A549 (cell line): ENCODE measurements around the gene AFDN. TPM values are rescaled to one million over a fixed set of nuclear protein-coding genes. Genes with fewer than 3 reads are reported as not detected.

ENCODE experiments used
- ATAC-seq, 2 experiments: fragments of 200-7000 bp in 1 of 2; fragments of >200 bp in 1 of 2; cut with Nextera tagmentation in 1 of 2; cut with Tn5 transposase in 1 of 2; 3 replicates each; pipeline versions ENCODE4 v1.8.0 to v1.9.1; 2018 to 2020; ENCODE audit warnings: mild to moderate bottlenecking in 1 of 2, moderate library complexity in 1 of 2
- CTCF ChIA-PET: fragments of 300-600 bp; sonication (Branson Sonifier 250); formaldehyde crosslinking; extraction: SDS; loops from one replicate; lab custom pipeline; 2021; ENCODE audit warnings: antibody characterized with exemption, inconsistent platforms; lab: Yijun Ruan, JAX
- POLR2A ChIA-PET: fragments of 350-600 bp; formaldehyde crosslinking; extraction: SDS; loops from one replicate; lab custom pipeline; 2021; ENCODE audit warnings: antibody characterized with exemption, inconsistent platforms; lab: Yijun Ruan, JAX
- DNase-seq, 2 experiments: peaks; one replicate each; pipeline versions ENCODE4 v3.0.0 to v3.0.0-alpha.2; 2011 to 2016; ENCODE audit warnings: low read depth in 1 of 2, low spot score in 1 of 2
- FAIRE-seq: peaks from 2 replicates; lab custom pipeline; 2011; peaks lifted over from hg19 to GRCh38; lab: Jason Lieb, UNC
- H3K27ac ChIP-seq, 2 experiments: fragments of >200 bp; sonication (Bioruptor Twin); formaldehyde crosslinking; 3 replicates each; pipeline ENCODE4 v1.5.1; 2016 to 2017
- H3K4me1 ChIP-seq: fragments of >200 bp; sonication (Bioruptor Twin); formaldehyde crosslinking; 3 replicates; pipeline ENCODE4 v1.6.1; 2016
- H3K4me2 ChIP-seq: fragments of >200 bp; sonication (Bioruptor Twin); formaldehyde crosslinking; 3 replicates; pipeline ENCODE4 v1.6.1; 2016
- H3K4me3 ChIP-seq: fragments of >200 bp; sonication (Bioruptor Twin); formaldehyde crosslinking; 3 replicates; pipeline ENCODE4 v1.5.1; 2016
- H3K9me3 ChIP-seq: fragments of >200 bp; sonication (Bioruptor Twin); formaldehyde crosslinking; 3 replicates; pipeline ENCODE4 v1.6.1; 2016
- BCL3 ChIP-seq: fragments of >200 bp; sonication (Bioruptor Twin); formaldehyde crosslinking; IDR thresholded peaks from 3 replicates; pipeline ENCODE4 v1.6.1; 2016
- CBX2 ChIP-seq: fragments of 200-600 bp; sonication (generic); IDR thresholded peaks from 2 replicates; pipeline ENCODE4 v1.6.1; 2016; ENCODE audit warnings: low read depth, mild to moderate bottlenecking, borderline replicate concordance
- CEBPB ChIP-seq, 2 experiments: fragments of >200 bp in 1 of 2; sonication (Bioruptor Twin) in 1 of 2; formaldehyde crosslinking in 1 of 2; IDR thresholded peaks; 2 replicates each; pipeline ENCODE4 v1.6.1; 2012 to 2016
- CHD2 ChIP-seq: fragments of 150-350 bp; IDR thresholded peaks from 2 replicates; pipeline ENCODE4 v1.6.1; 2014; ENCODE audit warnings: low read length; ENCODE audit not compliant: partially characterized antibody
- CHD4 ChIP-seq: fragments of 200-600 bp; sonication (generic); IDR thresholded peaks from 2 replicates; pipeline ENCODE4 v1.6.1; 2016; ENCODE audit warnings: antibody characterized with exemption, mild to moderate bottlenecking, borderline replicate concordance
- CTCF ChIP-seq: fragments of >200 bp; sonication (Bioruptor Twin); formaldehyde crosslinking; IDR thresholded peaks from 3 replicates; pipeline ENCODE4 v1.5.1; 2016
- EHF ChIP-seq: fragments of 250-450 bp; sonication (Bioruptor Pico); IDR thresholded peaks from 2 replicates; pipeline ENCODE4 v1.5.0; 2020; ENCODE audit warnings: mild to moderate bottlenecking
- FOSB ChIP-seq: fragments of 250-450 bp; sonication (Bioruptor Pico); IDR thresholded peaks from 2 replicates; pipeline ENCODE4 v1.5.0; 2020; ENCODE audit warnings: mild to moderate bottlenecking, moderate library complexity
- FOSL2 ChIP-seq, 2 experiments: fragments of 450-650 bp in 1 of 2; fragments of >200 bp in 1 of 2; sonication (Bioruptor Twin) in 1 of 2; formaldehyde crosslinking; IDR thresholded peaks; 2 replicates each; pipeline versions ENCODE4 v1.5.0 to v1.6.1; 2016 to 2020; ENCODE audit warnings: mild to moderate bottlenecking in 1 of 2, moderate library complexity in 1 of 2
- HEYL ChIP-seq: fragments of 250-450 bp; sonication (Bioruptor Pico); IDR thresholded peaks from 2 replicates; pipeline ENCODE4 v1.8.0; 2021; ENCODE audit warnings: mild to moderate bottlenecking, moderate library complexity
- HMGXB4 ChIP-seq: fragments of 250-450 bp; sonication (Bioruptor Pico); IDR thresholded peaks from 2 replicates; pipeline ENCODE4 v1.5.0; 2021; ENCODE audit warnings: mild to moderate bottlenecking, moderate library complexity, borderline replicate concordance
- HOXB13 ChIP-seq: fragments of 250-450 bp; sonication (Bioruptor Pico); IDR thresholded peaks from 2 replicates; pipeline ENCODE4 v1.5.0; 2020; ENCODE audit warnings: low read depth, mild to moderate bottlenecking, moderate library complexity
- KDM1A ChIP-seq: fragments of 200-600 bp; sonication (generic); IDR thresholded peaks from 2 replicates; pipeline ENCODE4 v1.6.1; 2016; ENCODE audit warnings: low read depth, mild to moderate bottlenecking
- KDM5A ChIP-seq: fragments of 200-600 bp; sonication (generic); IDR thresholded peaks from 2 replicates; pipeline ENCODE4 v1.6.1; 2016; ENCODE audit warnings: antibody characterized with exemption, mild to moderate bottlenecking
- MAX ChIP-seq: IDR thresholded peaks from 2 replicates; pipeline ENCODE4 v1.6.1; 2012
- MAZ ChIP-seq: fragments of 150-350 bp; IDR thresholded peaks from 2 replicates; pipeline ENCODE4 v1.6.1; 2014; ENCODE audit warnings: antibody characterized with exemption, low read depth, low read length, borderline replicate concordance
- MYC ChIP-seq: IDR thresholded peaks from 2 replicates; pipeline ENCODE4 v1.6.1; 2012; ENCODE audit warnings: mild to moderate bottlenecking, inconsistent platforms, low read length, improper control_type of control experiment, borderline replicate concordance
- NPAS2 ChIP-seq: fragments of 250-450 bp; sonication (Bioruptor Pico); IDR thresholded peaks from 2 replicates; pipeline ENCODE4 v1.8.0; 2022; ENCODE audit warnings: mild to moderate bottlenecking, moderate library complexity, borderline replicate concordance
- NR3C1 ChIP-seq: fragments of >200 bp; sonication (Bioruptor Twin); formaldehyde crosslinking; IDR thresholded peaks from 3 replicates; pipeline ENCODE4 v1.6.1; 2017
- POLR2A ChIP-seq: IDR thresholded peaks from 2 replicates; pipeline ENCODE4 v1.6.1; 2012; ENCODE audit warnings: mild to moderate bottlenecking, low read length
- RAD21 ChIP-seq, 2 experiments: fragments of >200 bp in 1 of 2; sonication (Bioruptor Twin) in 1 of 2; formaldehyde crosslinking in 1 of 2; IDR thresholded peaks in 1 of 2; conservative IDR thresholded peaks in 1 of 2; 2 replicates in 1 of 2; 3 replicates in 1 of 2; pipeline ENCODE4 v1.6.1; 2012 to 2018; ENCODE audit warnings: inconsistent platforms in 1 of 2
- RCOR1 ChIP-seq: fragments of 150-350 bp; IDR thresholded peaks from 2 replicates; pipeline ENCODE4 v1.6.1; 2014; ENCODE audit warnings: antibody characterized with exemption, low read length, low read depth
- REST ChIP-seq: fragments of 200-600 bp; sonication (generic); IDR thresholded peaks from 2 replicates; pipeline ENCODE4 v1.6.1; 2016; ENCODE audit warnings: antibody characterized with exemption, mild to moderate bottlenecking, moderate library complexity
- RFX5 ChIP-seq: fragments of 450-650 bp; IDR thresholded peaks from 2 replicates; pipeline ENCODE4 v1.7.1; 2014; ENCODE audit warnings: antibody characterized with exemption, mild to moderate bottlenecking, moderate library complexity
- TP53 ChIP-seq: fragments of 250-450 bp; sonication (Bioruptor Pico); IDR thresholded peaks from 2 replicates; pipeline ENCODE4 v1.5.0; 2021; ENCODE audit warnings: mild to moderate bottlenecking, moderate library complexity
- ZNF302 ChIP-seq: fragments of 250-450 bp; sonication (Bioruptor Pico); IDR thresholded peaks from 2 replicates; pipeline ENCODE4 v1.9.0; 2021; ENCODE audit warnings: inconsistent platforms, mild to moderate bottlenecking, moderate library complexity
- WGBS: methylation state at CpG from one replicate; pipeline ENCODE4 v1.1.6; 2017; ENCODE audit errors: missing lambda C conversion rate; 5-methylcytosine and 5-hydroxymethylcytosine counted together
- polyA plus RNA-seq, 4 experiments: library from polyadenylated mRNA; depleted of rRNA in 3 of 4; stranded (reverse); fragments of >200 nt; fragmentation: RNase III in 1 of 4; extraction: RNeasy Plus Mini Kit Qiagen cat#74134 plus additional on column Dnase treatment in 1 of 4; gene quantifications; 2 replicates in 3 of 4; 3 replicates in 1 of 4; pipeline ENCODE4 v1.2.3, GENCODE V29; 2011 to 2017

The AFDN gene
- polyA plus RNA-seq, 2 of the 4 experiments (the other 2 are of a cell fraction) = 17.5 to 40.8 TPM

GRCh38 chr6:167910007-167910406 is 83.3 kb downstream of the AFDN start:
- Histone ChIP-seq H3K27ac (no peak overlapping the region), H3K9me3 (no peaks in the 10 kb centered on the region), H3K4me3 (no peak overlapping the region), H3K4me1 (no peaks in the 10 kb centered on the region), H3K4me2 (no peak overlapping the region)
- no peak for TF ChIP-seq FOSB (CRISPR knock-in tag)
- TF ChIP-seq NR3C1 = no peak
- TF ChIP-seq RCOR1 = no peak
- no peak for TF ChIP-seq CHD4
- no peak for TF ChIP-seq RFX5
- TF ChIP-seq KDM5A = no peak
- no peak for TF ChIP-seq HOXB13 (CRISPR knock-in tag)
- TF ChIP-seq ZNF302 (CRISPR knock-in tag) = no peak
- TF ChIP-seq KDM1A = no peak
- no peak for TF ChIP-seq CHD2
- TF ChIP-seq MAZ = no peak
- no peak for TF ChIP-seq FOSL2 (IDR thresholded peaks at IDR 0.05)
- no peak for TF ChIP-seq FOSL2 (CRISPR knock-in tag; IDR thresholded peaks at IDR 0.05)
- no peak for TF ChIP-seq MYC
- no peak for TF ChIP-seq RAD21 (conservative IDR thresholded peaks at IDR 0.05 in 1 of 2, IDR thresholded peaks at IDR 0.05 in 1 of 2)
- no peak for TF ChIP-seq HMGXB4 (CRISPR knock-in tag)
- no peak for ATAC-seq
- DNase-seq = no peak
- CTCF ChIA-PET = no interaction called here
- FAIRE-seq = no peak
- POLR2A ChIA-PET = no interaction called here

- no peak overlapping the region for H3K27ac ChIP-seq
- FAIRE-seq (no peak), DNase-seq (no peak), ATAC-seq (no peak)
- H3K4me2 ChIP-seq = no peak overlapping the region
- no peak overlapping the region for H3K4me3 ChIP-seq
- ChIA-PET POLR2A (no interaction called here), CTCF (interaction anchor here (1.3 to 1.5 kb wide), 2 partner anchors 220 to 222 kb away, joined by 3 read pairs; no protein-coding TSS in a partner anchor)
- no peaks in the 10 kb centered on the region for H3K9me3 ChIP-seq
- WGBS = 90% methylated on average over 7 of the region's 7 CpGs
- no peak for TF ChIP-seq NR3C1
- TF ChIP-seq FOSL2 (IDR thresholded peaks at IDR 0.05) = no peak
- TF ChIP-seq FOSL2 (CRISPR knock-in tag; IDR thresholded peaks at IDR 0.05) = no peak
- TF ChIP-seq, all 56 proteins: peak for 0
- no peaks in the 10 kb centered on the region for H3K4me1 ChIP-seq
Observed at GRCh38 chr6:167910652-167911051, 83.9 kb downstream of the AFDN start.

- Histone ChIP-seq H3K27ac (no peak overlapping the region), H3K4me2 (no peak overlapping the region), H3K4me3 (no peak overlapping the region), H3K9me3 (no peaks in the 10 kb centered on the region), H3K4me1 (no peaks in the 10 kb centered on the region)
- no peak for ATAC-seq
- ChIA-PET CTCF (no interaction called here), POLR2A (no interaction called here)
- DNase-seq = no peak
- 89% methylated on average over 2 of the region's 2 CpGs for WGBS
- FAIRE-seq = no peak
- no peak for TF ChIP-seq HEYL (CRISPR knock-in tag)
- TF ChIP-seq MAZ = no peak
- TF ChIP-seq POLR2A = no peak
- TF ChIP-seq CTCF = no peak
- no peak for TF ChIP-seq MAX
- TF ChIP-seq CBX2 = no peak
- TF ChIP-seq KDM1A = no peak
- TF ChIP-seq REST = no peak
- no peak for TF ChIP-seq EHF (CRISPR knock-in tag)
- no peak for TF ChIP-seq NPAS2
- TF ChIP-seq CEBPB (IDR thresholded peaks at IDR 0.05) = no peak
- TF ChIP-seq HOXB13 (CRISPR knock-in tag) = no peak
- no peak for TF ChIP-seq BCL3
- TF ChIP-seq TP53 (CRISPR knock-in tag) = no peak
Observed at GRCh38 chr6:167912494-167912893, 85.8 kb downstream of the AFDN start.
